Measurements from ENCODE around the gene PGC. TPM values are rescaled to one million over a fixed set of nuclear protein-coding genes. Genes with fewer than 3 reads are reported as not detected.

The PGC gene
- total and polyA plus RNA-seq, 8 donors = 1.0 to 33.6 (median 3.2) TPM

- intact Hi-C loops (cut with DNase I) = no loop called here
- H3K36me3 ChIP-seq = no peaks in the 10 kb centered on the region
- DNase-seq (peak; percentile 78 to 90 (median 81)), FAIRE-seq (no peak), ATAC-seq (peak; percentile 83 to 90 (median 86))
- H3K9me3 ChIP-seq = no peaks in the 10 kb centered on the region
- TF ChIP-seq CTCF (IDR thresholded peaks at IDR 0.05) = no peak
- no peaks in the 10 kb centered on the region for H3K27me3 ChIP-seq
- H3K4me1 ChIP-seq = peaks cover 15 to 26% (median 21%) of the 10 kb centered on the region in 3 donors
- peak overlapping the region; percentile 70 to 86 (median 80) for H3K27ac ChIP-seq
- 45 to 59% methylated on average over 9 of the region's 9 CpGs for WGBS, 2 donors
- H3K4me3 ChIP-seq = no peak overlapping the region
Observed at GRCh38 chr6:41713159-41713649, 34.0 kb downstream of the PGC start.

GRCh38 chr6:41712651-41713103, 34.5 kb downstream of the PGC start:
- ATAC-seq (peak; percentile 76 to 84 (median 80)), DNase-seq (peak; percentile 71 to 92 (median 84)), FAIRE-seq (no peak)
- Histone ChIP-seq H3K36me3 (no peaks in the 10 kb centered on the region), H3K9me3 (no peaks in the 10 kb centered on the region), H3K27ac (peak overlapping the region; percentile 70 to 86 (median 80)), H3K27me3 (no peaks in the 10 kb centered on the region), H3K4me1 (peaks cover 15 to 26% (median 21%) of the 10 kb centered on the region in 3 donors), H3K4me3 (no peak overlapping the region)
- TF ChIP-seq CTCF (IDR thresholded peaks at IDR 0.05) = no peak
- WGBS, 2 donors = 32% methylated on average over 8 to 10 of the region's 10 CpGs
- intact Hi-C loops (cut with DNase I) = no loop called here

GRCh38 chr6:41711323-41712038, 35.7 kb downstream of the PGC start:
- intact Hi-C loops (cut with DNase I) = no loop called here
- Histone ChIP-seq H3K27ac (peak overlapping the region; percentile 70 to 86 (median 80)), H3K4me3 (no peak overlapping the region), H3K9me3 (no peaks in the 10 kb centered on the region), H3K36me3 (no peaks in the 10 kb centered on the region), H3K4me1 (peaks cover 15 to 26% (median 21%) of the 10 kb centered on the region in 3 donors), H3K27me3 (no peaks in the 10 kb centered on the region)
- ATAC-seq = no peak
- DNase-seq = peak in 1 of 6 donors; percentile 52
- TF ChIP-seq CTCF (IDR thresholded peaks at IDR 0.05) = no peak
- FAIRE-seq = no peak
- WGBS, 2 donors = 88 to 94% methylated on average over 9 of the region's 9 CpGs

GRCh38 chr6:41709375-41709774, 37.8 kb downstream of the PGC start:
- H3K4me3 ChIP-seq = no peak overlapping the region
- H3K9me3 ChIP-seq = no peaks in the 10 kb centered on the region
- no peaks in the 10 kb centered on the region for H3K27me3 ChIP-seq
- WGBS, 2 donors = 79 to 94% methylated on average over 2 of the region's 2 CpGs
- no peak overlapping the region for H3K27ac ChIP-seq
- TF ChIP-seq CTCF (IDR thresholded peaks at IDR 0.05) = no peak
- no peak for FAIRE-seq
- ATAC-seq = no peak
- DNase-seq = no peak
- peaks cover 15 to 26% (median 21%) of the 10 kb centered on the region in 3 donors for H3K4me1 ChIP-seq
- intact Hi-C loops (cut with DNase I) = no loop called here
- H3K36me3 ChIP-seq = no peaks in the 10 kb centered on the region

GRCh38 chr6:41708856-41709255, 38.3 kb downstream of the PGC start:
- DNase-seq = no peak
- H3K4me1 ChIP-seq = peaks cover 15 to 26% (median 21%) of the 10 kb centered on the region in 3 donors
- no peaks in the 10 kb centered on the region for H3K9me3 ChIP-seq
- WGBS, 2 donors = 95 to 96% methylated on average over 3 of the region's 3 CpGs
- no peaks in the 10 kb centered on the region for H3K27me3 ChIP-seq
- FAIRE-seq = no peak
- no peaks in the 10 kb centered on the region for H3K36me3 ChIP-seq
- no peak overlapping the region for H3K4me3 ChIP-seq
- ATAC-seq = no peak
- intact Hi-C loops (cut with DNase I) = no loop called here
- TF ChIP-seq CTCF (IDR thresholded peaks at IDR 0.05) = no peak
- H3K27ac ChIP-seq = no peak overlapping the region

Data from pancreas (tissue), 10 donors.